ENCODE results near the gene HOXD13. TPM values are rescaled to one million over a fixed set of nuclear protein-coding genes. Genes with fewer than 3 reads are reported as not detected.

HOXD13 gene
- total and polyA plus RNA-seq, 2 of the 13 experiments (the other 11 are each of a cell fraction or from before 2014, with no cell fraction given) = not detected

DNA sequence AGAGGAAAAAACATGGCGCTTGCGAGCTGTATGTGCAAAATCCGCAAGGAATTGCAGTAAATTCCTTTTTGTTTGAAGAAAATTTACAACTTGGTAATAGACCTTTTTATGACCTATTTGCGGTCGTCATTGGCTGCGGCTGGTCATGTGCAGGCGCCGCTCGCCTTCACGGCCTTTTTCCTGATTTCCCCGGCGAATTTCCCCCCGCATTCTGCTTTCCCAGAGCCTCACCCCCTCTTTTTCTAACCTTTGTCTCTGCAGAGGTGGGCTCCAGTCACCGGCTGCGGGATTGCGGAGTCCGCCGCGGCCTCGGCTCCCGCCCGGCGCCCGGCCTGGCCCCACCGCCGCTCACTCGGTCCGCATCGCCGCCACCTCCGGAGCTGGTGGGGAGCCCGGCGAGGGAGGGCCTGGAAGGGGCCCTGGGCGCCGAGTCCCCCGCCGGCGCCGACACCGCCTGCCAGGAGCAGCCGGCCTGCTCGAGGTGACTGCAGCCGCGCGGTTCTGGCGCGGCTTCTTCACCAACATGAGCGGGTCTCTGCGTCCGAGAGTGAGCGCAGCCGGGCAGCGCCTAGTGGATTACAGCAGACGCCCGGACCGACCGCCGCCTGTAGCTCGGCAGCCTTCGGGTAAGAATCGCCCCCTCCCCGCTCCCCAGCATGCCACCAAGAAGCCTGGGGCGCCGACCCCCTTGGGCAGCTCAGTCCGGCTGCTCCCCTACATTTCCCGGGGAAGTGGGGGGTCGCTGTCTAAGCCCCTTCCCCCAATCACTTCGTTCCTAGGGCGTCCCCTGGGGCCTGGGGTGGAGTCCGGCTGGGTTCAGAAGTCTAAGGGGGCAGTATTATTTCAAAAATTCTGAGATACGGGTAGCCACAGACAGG lies 44.1 kb downstream of the HOXD13 start (continued):
- TF ChIP-seq, protein P1, sequence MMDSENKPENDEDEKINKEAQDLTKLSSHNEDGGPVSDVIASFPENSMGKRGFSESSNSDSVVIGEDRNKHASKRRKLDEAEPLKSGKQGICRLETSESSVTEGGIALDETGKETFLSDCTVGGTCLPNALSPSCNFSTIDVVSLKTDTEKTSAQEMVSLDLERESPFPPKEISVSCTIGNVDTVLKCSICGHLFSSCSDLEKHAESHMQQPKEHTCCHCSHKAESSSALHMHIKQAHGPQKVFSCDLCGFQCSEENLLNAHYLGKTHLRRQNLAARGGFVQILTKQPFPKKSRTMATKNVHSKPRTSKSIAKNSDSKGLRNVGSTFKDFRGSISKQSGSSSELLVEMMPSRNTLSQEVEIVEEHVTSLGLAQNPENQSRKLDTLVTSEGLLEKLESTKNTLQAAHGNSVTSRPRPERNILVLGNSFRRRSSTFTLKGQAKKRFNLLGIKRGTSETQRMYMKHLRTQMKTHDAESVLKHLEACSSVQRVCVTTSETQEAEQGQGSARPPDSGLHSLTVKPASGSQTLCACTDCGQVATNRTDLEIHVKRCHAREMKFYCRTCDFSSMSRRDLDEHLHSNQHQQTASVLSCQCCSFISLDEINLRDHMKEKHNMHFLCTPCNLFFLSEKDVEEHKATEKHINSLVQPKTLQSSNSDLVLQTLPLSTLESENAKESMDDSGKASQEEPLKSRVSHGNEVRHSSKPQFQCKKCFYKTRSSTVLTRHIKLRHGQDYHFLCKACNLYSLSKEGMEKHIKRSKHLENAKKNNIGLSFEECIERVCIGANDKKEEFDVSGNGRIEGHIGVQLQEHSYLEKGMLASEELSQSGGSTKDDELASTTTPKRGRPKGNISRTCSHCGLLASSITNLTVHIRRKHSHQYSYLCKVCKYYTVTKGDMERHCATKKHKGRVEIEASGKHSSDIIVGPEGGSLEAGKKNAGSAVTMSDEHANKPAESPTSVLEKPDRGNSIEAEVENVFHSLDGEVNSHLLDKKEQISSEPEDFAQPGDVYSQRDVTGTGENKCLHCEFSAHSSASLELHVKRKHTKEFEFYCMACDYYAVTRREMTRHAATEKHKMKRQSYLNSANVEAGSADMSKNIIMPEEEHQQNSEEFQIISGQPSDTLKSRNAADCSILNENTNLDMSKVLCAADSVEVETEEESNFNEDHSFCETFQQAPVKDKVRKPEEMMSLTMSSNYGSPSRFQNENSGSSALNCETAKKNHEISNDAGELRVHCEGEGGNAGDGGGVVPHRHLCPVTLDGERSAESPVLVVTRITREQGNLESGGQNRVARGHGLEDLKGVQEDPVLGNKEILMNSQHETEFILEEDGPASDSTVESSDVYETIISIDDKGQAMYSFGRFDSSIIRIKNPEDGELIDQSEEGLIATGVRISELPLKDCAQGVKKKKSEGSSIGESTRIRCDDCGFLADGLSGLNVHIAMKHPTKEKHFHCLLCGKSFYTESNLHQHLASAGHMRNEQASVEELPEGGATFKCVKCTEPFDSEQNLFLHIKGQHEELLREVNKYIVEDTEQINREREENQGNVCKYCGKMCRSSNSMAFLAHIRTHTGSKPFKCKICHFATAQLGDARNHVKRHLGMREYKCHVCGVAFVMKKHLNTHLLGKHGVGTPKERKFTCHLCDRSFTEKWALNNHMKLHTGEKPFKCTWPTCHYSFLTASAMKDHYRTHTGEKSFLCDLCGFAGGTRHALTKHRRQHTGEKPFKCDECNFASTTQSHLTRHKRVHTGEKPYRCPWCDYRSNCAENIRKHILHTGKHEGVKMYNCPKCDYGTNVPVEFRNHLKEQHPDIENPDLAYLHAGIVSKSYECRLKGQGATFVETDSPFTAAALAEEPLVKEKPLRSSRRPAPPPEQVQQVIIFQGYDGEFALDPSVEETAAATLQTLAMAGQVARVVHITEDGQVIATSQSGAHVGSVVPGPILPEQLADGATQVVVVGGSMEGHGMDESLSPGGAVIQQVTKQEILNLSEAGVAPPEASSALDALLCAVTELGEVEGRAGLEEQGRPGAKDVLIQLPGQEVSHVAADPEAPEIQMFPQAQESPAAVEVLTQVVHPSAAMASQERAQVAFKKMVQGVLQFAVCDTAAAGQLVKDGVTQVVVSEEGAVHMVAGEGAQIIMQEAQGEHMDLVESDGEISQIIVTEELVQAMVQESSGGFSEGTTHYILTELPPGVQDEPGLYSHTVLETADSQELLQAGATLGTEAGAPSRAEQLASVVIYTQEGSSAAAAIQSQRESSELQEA (CRISPR knock-in tag; IDR thresholded peaks at IDR 0.05; ENCODE audit: not compliant biosample characterization) = no peak
- no peak for TF ChIP-seq ZNF34 (CRISPR knock-in tag; IDR thresholded peaks at IDR 0.05; ENCODE audit: borderline replicate concordance)

GRCh38 chr2:176137252-176137580 lies 44.7 kb downstream of the HOXD13 start:
- H2AFZ ChIP-seq (ENCODE audit: low read length) = no peak overlapping the region
- TF ChIP-seq FOXO4 (CRISPR knock-in tag; conservative IDR thresholded peaks at IDR 0.05) (no peak), FOXA3 (CRISPR knock-in tag; IDR thresholded peaks at IDR 0.05) (no peak), ZNF563 (CRISPR knock-in tag; IDR thresholded peaks at IDR 0.05) (no peak), ZNF224 (CRISPR knock-in tag; IDR thresholded peaks at IDR 0.05) (no peak), CSRNP2 (CRISPR knock-in tag; conservative IDR thresholded peaks at IDR 0.05; ENCODE audit: low read depth) (no peak)
- H3K27ac ChIP-seq (ENCODE audit: extremely low read length, insufficient read depth, low read length) = no peak overlapping the region
- H3K9me3 ChIP-seq (ENCODE audit: low read length) = no peaks in the 10 kb centered on the region
- no peak overlapping the region for H3K4me2 ChIP-seq (ENCODE audit: low read depth, low read length)
- DNase-seq (ENCODE audit: low spot score) (no peak), ATAC-seq (no peak), FAIRE-seq (no peak)
- no peak overlapping the region for H3K9ac ChIP-seq (ENCODE audit: insufficient read depth, low read depth, low read length)
- WGBS (ENCODE audit: low lambda C conversion rate) = 25% methylated on average over 2 of the region's 2 CpGs
- CTCF ChIA-PET (ENCODE audit: low intra/inter-chr PET ratio, low total read pairs) = no interaction called here
- H3K4me1 ChIP-seq (ENCODE audit: insufficient read depth, low read length) = peaks cover 11% of the 10 kb centered on the region
- POLR2A ChIA-PET = no interaction called here
- H4K20me1 ChIP-seq (ENCODE audit: insufficient read depth, low read length) = no peaks in the 10 kb centered on the region
- H3K36me3 ChIP-seq (replicated peaks in 1 of 2; ENCODE audit: control insufficient read depth in 1 of 2, insufficient read depth in 2 of 2, low read length in 2 of 2) = no peaks in the 10 kb centered on the region
- in situ Hi-C loops (cut with HindIII; ENCODE audit: extremely low pct_ligation_motif_present, low pct_unique_long_range_greater_than_20kb) = no loop called here
- H3K4me3 ChIP-seq (replicated peaks in 1 of 3; ENCODE audit: insufficient read depth in 1 of 3, low read depth in 2 of 3, low read length in 3 of 3) = no peak overlapping the region
- no TSS peak for BruUV-seq (replicated peaks)
- H3K27me3 ChIP-seq (ENCODE audit: control insufficient read depth in 1 of 2, insufficient read depth in 2 of 2, low read length in 2 of 2) = peaks cover 9 to 91% of the 10 kb centered on the region in 2 experiments; a peak in 4 of 5 replicates
- no peaks in the 10 kb centered on the region for H3K79me2 ChIP-seq (ENCODE audit: insufficient read depth, low read length)
- intact Hi-C loops (cut with micrococcal nuclease; ENCODE audit: unreplicated experiment) = no loop called here

All from HepG2 (cell line).